Kidney (tissue), 14 donors: ENCODE data around the gene AFTPH. TPM values are rescaled to one million over a fixed set of nuclear protein-coding genes. Genes with fewer than 3 reads are reported as not detected.

ENCODE experiments used
- DNase-seq, 5 donors: peaks; one replicate each; pipeline ENCODE4 v3.0.0-alpha.2; 2013 to 2020
- FAIRE-seq: peaks from 2 replicates; lab custom pipeline; 2012; peaks lifted over from hg19 to GRCh38; lab: Jason Lieb, UNC
- H3K27ac ChIP-seq, 2 donors: one replicate each; pipeline ENCODE4 v1.7.0; 2013; ENCODE audit warnings: low read depth in 2 of 2, low read length in 2 of 2, inconsistent platforms in 1 of 2
- H3K27me3 ChIP-seq: one replicate; pipeline ENCODE4 v1.7.1; 2013; ENCODE audit warnings: low read length, inconsistent platforms; ENCODE audit not compliant: control insufficient read depth, insufficient read depth
- H3K36me3 ChIP-seq, 3 donors: one replicate each; pipeline versions ENCODE4 v1.7.0 to v1.7.1; 2013; ENCODE audit warnings: low read length in 3 of 3, control low read depth in 1 of 3, inconsistent platforms in 1 of 3; ENCODE audit not compliant: insufficient read depth in 3 of 3, control insufficient read depth in 2 of 3
- H3K4me1 ChIP-seq, 3 donors: one replicate each; pipeline versions ENCODE4 v1.7.0 to v1.7.1; 2013; ENCODE audit warnings: low read length in 3 of 3, inconsistent platforms in 1 of 3, low read depth in 1 of 3; ENCODE audit not compliant: control insufficient read depth in 2 of 3, insufficient read depth in 2 of 3
- H3K4me3 ChIP-seq, 3 donors: one replicate each; pipeline versions ENCODE4 v1.7.0 to v1.8.1; 2013; ENCODE audit warnings: low read length in 3 of 3, control low read depth in 1 of 3, inconsistent platforms in 1 of 3
- H3K9ac ChIP-seq, 3 donors: one replicate each; pipeline versions ENCODE4 v1.7.0 to v1.7.1; 2013; ENCODE audit warnings: low read length in 3 of 3, control low read depth in 1 of 3, inconsistent platforms in 1 of 3
- H3K9me3 ChIP-seq, 3 donors: one replicate each; pipeline versions ENCODE4 v1.7.0 to v1.7.1; 2013; ENCODE audit warnings: low read length in 3 of 3, control low read depth in 1 of 3, inconsistent platforms in 1 of 3; ENCODE audit not compliant: control insufficient read depth in 2 of 3, insufficient read depth in 1 of 3
- CTCF ChIP-seq: IDR thresholded peaks from 3 replicates; pipeline ENCODE4 v1.5.1; 2012; ENCODE audit warnings: mild to moderate bottlenecking, moderate library complexity, borderline replicate concordance; ENCODE audit not compliant: insufficient read depth; ENCODE audit errors: extremely low read depth
- intact Hi-C: fragments of 100-400 bp; cut with DNase I; formaldehyde crosslinking; loops from one replicate; pipeline ENCODE4 v1.11.1; 2022
- polyA plus RNA-seq: library from polyadenylated mRNA; stranded (reverse); fragments of 350-450 nt; fragmentation: Illumina TruSeq; extraction: RNeasy Lipid Tissue Mini Kit (QIAGEN cat#74804); gene quantifications from one replicate; pipeline ENCODE4 v1.2.3, GENCODE V29; 2014; ENCODE audit warnings: low read depth, low replicate concordance; ENCODE audit not compliant: insufficient read depth
- total RNA-seq: library from RNA; stranded (reverse); fragmentation: NEBNext Ultra II Directional; extraction: Animal tissue kit (Norgen Biotek cat#: 25700); gene quantifications from one replicate; pipeline ENCODE4 v1.2.1, GENCODE V29; 2021
- donor health status: control.
- donor health status: control.
- donor health status: control.
- donor health status: control.
- donor health status: control.
- donor health status: DM: yes; HTN: yes; CAD: no.
- donor health status: Normal renal cell carcinoma (clear cell type).

The AFTPH gene
- total and polyA plus RNA-seq, 2 donors from 2014 or later = 41.2 to 44.6 TPM

- no peak for FAIRE-seq
- H3K27me3 ChIP-seq = no peaks in the 10 kb centered on the region
- peaks cover 0 to 34% (median 5%) of the 10 kb centered on the region in 3 donors for H3K4me1 ChIP-seq
- no peak overlapping the region for H3K4me3 ChIP-seq
- no peak for TF ChIP-seq CTCF
- intact Hi-C loops = no loop called here
- no peaks in the 10 kb centered on the region for H3K9me3 ChIP-seq
- peak overlapping the region in 1 of 2 donors; percentile 45 for H3K27ac ChIP-seq
- H3K9ac ChIP-seq = no peak overlapping the region
- H3K36me3 ChIP-seq = no peaks in the 10 kb centered on the region
- DNase-seq = no peak
These were observed 13.9 kb downstream of the AFTPH start for GRCh38 chr2:64537991-64538390.

GRCh38 chr2:64538764-64539433 lies 14.8 kb downstream of the AFTPH start:
- no peak for DNase-seq
- Histone ChIP-seq H3K9ac (no peak overlapping the region), H3K4me3 (no peak overlapping the region), H3K9me3 (no peaks in the 10 kb centered on the region), H3K27me3 (no peaks in the 10 kb centered on the region), H3K27ac (peak overlapping the region; percentile 41 to 45), H3K36me3 (no peaks in the 10 kb centered on the region), H3K4me1 (peaks cover 0 to 40% (median 9%) of the 10 kb centered on the region in 3 donors)
- TF ChIP-seq CTCF = no peak
- FAIRE-seq = no peak
- intact Hi-C loops = no loop called here

GRCh38 chr2:64540615-64541014 lies 16.5 kb downstream of the AFTPH start:
- H3K27me3 ChIP-seq = no peaks in the 10 kb centered on the region
- H3K4me3 ChIP-seq = no peak overlapping the region
- FAIRE-seq = no peak
- H3K9me3 ChIP-seq = no peaks in the 10 kb centered on the region
- H3K9ac ChIP-seq = no peak overlapping the region
- intact Hi-C loops = no loop called here
- no peak for TF ChIP-seq CTCF
- H3K4me1 ChIP-seq = peaks cover 0 to 43% (median 11%) of the 10 kb centered on the region in 3 donors
- no peaks in the 10 kb centered on the region for H3K36me3 ChIP-seq
- DNase-seq = no peak
- no peak overlapping the region for H3K27ac ChIP-seq
